ENCODE data around the gene SLC7A4.

SLC7A4 gene

GRCh38 chr22:20999350-21000206, 32.8 kb downstream of the SLC7A4 start:
- no peak for DNase-seq (ENCODE audit: low spot score)

DNA sequence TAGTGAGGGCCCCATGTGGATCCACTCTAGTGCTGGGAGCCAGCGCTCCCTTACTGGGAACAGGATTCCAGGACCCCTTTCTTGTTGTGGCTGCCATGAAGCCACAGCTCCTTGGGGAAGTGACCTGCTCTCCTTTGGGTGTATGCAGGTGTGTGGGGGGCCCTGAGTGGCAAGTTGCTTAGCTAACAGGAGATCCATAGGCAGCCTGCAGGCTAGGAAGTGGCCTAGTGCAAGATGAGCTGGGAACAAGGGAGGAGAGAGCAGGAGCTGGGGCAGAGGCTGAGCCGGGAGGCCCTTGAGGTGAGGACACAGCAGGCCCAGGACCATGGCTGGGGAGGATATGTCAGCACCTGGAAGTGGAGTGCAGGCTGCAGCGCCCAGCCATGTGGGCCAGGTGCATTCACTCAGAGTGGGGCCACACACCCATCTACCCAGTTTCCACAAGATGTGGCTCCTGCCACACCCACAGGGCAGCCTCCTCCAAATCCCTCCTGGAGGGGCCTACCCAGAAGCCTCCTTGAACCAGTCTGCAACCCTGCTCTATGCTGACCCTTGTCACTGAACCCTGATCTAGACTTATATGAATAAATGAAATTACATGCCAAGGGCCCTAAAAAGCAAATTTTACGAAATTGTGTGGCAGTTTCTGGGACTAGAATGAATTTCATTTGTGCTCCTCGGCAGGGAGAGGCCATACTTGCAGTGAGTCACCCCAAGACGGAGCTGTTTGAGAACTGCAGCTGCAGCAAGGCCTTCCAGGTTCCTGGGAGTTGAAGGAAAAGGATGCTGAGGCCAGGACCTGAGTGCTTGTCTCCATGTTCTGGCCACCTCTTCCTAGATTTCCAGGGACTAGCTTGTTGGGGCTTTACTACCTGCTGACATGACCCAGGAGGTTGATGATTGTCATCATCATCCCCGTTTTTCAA, 33.7 kb downstream of the SLC7A4 start:
- DNase-seq (ENCODE audit: low spot score) = no peak

DNA sequence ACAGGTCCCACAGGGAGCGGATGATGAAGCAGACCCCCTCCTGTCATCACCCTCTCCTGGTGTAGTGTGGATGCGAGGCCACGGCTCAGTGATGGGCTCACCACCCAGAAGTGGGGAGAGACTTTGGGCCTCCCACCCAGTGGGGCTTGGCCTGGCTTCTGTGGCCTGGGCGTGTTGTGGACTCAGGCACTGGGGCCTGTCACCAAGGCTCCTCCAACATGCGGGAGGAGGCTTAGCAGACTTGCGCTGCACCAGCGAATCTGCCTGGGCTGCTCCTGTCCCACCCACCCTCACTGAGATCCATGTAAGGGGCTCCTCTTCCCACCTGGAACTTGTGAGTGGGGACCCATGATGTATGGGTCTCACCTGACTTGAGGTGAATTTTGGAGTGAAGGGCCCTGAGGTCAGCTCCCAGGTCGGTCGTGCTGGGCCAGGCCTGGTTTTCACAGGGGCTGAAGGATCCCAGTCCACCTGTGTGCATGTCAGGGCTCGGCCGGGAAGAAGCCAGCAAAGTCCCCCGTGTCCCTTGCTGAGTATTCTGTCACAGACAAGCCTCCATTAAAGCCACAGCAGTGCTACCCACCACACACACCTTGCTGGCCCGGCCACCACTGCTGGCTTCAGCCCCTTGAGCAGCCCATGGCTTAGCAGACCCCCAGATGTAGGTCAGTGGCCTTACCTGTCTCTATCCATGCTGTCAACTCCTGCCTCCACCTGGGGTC, 34.7 kb downstream of the SLC7A4 start:
- DNase-seq (ENCODE audit: low spot score) = no peak

GRCh38 chr22:20996598-20997535, 35.5 kb downstream of the SLC7A4 start:
- no peak for DNase-seq (ENCODE audit: low spot score)

DNA sequence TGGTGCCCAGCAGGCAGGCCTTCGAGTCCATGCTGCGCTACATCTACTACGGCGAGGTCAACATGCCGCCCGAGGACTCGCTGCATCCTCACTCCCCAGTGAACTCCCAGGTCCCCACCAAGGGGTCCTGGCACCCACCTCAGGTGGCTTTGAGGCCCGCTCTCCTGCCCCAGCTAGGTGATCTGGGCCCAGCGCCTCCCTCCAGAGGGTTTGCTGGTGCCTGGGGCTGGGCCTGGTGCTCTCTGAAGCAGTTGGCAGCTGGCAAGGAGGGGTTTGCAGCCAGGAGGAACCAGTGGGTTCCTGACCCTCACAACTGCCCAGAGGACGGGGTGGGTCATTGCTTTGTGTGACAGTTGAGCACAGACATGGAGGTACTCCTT, 36.3 kb downstream of the SLC7A4 start:
- DNase-seq (ENCODE audit: low spot score) = no peak

GRCh38 chr22:20995329-20996030, 36.9 kb downstream of the SLC7A4 start:
- DNase-seq (ENCODE audit: low spot score) = no peak

DNA sequence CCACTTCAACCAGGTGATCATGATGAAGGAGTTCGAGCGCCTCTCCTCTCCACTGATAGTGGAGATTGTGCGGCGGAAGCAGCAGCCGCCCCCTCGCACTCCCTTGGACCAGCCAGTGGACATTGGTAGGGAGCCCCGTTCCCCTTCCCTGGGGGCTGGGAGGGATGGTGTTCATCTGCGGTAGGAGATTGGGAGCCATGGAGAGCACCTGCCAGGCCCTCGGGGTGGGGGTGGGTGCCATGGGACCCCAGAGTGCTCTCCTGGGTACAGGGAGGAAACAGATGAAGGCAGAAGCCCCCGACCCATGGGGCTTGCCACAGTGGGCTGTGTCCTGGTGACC, 37.5 kb downstream of the SLC7A4 start:
- DNase-seq (ENCODE audit: low spot score) = no peak

DNA sequence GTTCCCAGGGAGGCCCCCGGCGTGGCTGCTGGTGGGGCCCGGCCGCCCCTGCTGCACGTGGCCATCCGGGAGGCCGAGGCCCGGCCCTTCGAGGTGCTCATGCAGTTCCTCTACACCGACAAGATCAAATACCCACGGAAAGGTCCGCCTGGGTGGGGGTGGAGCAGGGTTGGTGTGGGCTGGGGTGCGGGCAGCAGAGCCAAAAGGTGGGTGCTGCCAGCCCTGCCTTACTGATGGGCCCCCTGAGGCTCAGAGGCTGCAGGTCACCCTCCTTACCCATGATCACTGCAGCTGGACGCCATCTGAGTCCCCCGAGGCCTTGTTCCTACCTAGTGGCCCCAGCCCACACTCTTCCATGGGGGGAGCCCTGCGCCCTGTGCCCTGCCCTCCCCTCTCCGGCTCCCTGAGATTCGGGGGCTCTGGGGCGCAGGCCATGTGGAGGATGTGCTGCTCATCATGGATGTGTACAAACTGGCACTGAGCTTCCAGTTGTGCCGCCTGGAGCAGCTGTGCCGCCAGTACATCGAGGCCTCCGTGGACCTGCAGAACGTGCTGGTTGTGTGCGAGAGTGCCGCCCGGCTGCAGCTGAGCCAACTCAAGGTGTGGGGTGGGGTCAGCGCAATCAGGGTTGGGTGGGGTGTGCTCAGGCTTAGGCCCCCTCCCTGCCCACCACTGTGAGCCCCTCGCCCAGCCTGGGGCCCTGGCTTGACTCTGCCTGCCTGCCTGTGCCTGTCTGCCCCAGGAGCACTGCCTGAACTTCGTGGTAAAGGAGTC, 38.0 kb downstream of the SLC7A4 start:
- DNase-seq (ENCODE audit: low spot score) = no peak

- DNase-seq (ENCODE audit: low spot score) = no peak
These were observed 38.8 kb downstream of the SLC7A4 start for GRCh38 chr22:20993304-20994127.

- DNase-seq (ENCODE audit: low spot score) = no peak
These were observed 39.7 kb downstream of the SLC7A4 start for GRCh38 chr22:20992456-20993303.

DNA sequence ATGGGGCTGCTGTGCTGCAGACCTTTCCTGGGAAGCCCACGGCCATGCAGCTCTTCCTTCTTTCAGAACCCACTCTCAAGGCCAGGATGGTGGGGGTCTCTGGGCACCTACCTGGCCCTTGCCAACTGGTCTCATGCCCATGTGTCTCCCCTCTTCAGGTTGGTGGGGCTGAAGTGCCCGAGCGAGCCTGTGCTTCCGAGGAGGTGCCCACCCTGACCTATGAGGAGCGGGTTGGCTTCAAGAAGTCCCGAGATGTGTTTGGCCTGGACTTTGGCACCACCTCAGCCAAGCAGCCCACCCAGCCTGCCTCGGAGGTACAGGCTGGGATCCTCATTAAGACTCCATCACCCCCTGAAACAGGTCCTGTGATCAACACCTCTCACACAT, 40.3 kb downstream of the SLC7A4 start:
- no peak for DNase-seq (ENCODE audit: low spot score)

- DNase-seq (ENCODE audit: low spot score) = no peak
These were observed 40.9 kb downstream of the SLC7A4 start for GRCh38 chr22:20991252-20992055.

DNA sequence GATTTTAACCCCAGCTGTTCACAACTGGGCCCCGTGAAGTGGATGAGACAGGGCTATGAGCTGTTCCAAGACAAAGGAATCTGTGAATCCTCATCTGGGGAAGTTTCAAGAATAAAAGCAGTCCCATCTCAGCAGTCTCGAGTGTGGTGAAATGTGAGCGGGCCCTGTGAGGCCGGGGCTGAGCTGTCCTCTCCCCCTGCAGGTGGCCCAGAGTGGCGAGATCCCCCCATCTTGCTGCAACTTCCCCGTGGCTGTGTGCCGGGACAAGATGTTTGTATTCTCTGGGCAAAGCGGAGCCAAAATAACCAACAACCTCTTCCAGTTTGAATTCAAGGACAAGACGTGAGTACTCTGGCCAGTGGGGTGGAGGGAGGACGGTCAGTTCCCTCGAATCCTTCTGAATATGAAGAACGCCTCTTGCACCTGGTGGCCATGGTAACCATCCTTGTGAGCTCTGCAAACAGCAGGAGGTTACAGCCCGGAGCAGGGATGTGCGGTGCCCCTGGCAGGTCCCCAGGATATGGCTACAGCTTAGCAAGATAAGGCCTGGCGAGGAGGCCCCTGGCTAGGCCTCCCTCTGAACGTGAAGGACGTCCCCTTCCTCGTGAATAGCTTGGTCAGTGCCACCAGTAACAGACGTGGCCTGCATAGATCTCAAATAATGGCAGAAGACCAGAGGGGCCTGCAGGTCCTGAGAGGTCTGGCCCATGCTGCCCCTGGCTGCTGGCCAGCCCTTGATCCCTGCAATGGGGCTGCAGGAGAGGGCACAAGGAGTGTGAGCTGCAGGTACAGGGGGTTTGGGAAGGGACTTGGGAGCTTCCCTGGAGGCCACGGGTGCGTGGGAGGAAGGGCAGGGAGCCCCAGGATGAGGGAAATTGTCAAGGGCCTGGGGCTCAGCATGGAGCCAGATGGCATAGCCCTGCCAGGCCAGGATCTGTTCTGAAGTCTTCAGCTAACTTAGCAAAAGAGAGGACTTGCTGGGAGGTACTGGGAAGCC, 41.9 kb downstream of the SLC7A4 start:
- DNase-seq (ENCODE audit: low spot score) = no peak

GRCh38 chr22:20989323-20990138, 42.8 kb downstream of the SLC7A4 start:
- no peak for DNase-seq (ENCODE audit: low spot score)

Data from SK-N-DZ (cell line).